ENCODE results near the gene HRH1.

- TF ChIP-seq, protein P1, sequence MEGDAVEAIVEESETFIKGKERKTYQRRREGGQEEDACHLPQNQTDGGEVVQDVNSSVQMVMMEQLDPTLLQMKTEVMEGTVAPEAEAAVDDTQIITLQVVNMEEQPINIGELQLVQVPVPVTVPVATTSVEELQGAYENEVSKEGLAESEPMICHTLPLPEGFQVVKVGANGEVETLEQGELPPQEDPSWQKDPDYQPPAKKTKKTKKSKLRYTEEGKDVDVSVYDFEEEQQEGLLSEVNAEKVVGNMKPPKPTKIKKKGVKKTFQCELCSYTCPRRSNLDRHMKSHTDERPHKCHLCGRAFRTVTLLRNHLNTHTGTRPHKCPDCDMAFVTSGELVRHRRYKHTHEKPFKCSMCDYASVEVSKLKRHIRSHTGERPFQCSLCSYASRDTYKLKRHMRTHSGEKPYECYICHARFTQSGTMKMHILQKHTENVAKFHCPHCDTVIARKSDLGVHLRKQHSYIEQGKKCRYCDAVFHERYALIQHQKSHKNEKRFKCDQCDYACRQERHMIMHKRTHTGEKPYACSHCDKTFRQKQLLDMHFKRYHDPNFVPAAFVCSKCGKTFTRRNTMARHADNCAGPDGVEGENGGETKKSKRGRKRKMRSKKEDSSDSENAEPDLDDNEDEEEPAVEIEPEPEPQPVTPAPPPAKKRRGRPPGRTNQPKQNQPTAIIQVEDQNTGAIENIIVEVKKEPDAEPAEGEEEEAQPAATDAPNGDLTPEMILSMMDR (IDR thresholded peaks at IDR 0.05) = no peak
- TF ChIP-seq EZH2 (IDR thresholded peaks at IDR 0.05) = no peak
- TF ChIP-seq EZH2phosphoT487 (IDR thresholded peaks at IDR 0.05) = no peak
Measured at GRCh38 chr3:11211531-11212298, 57.4 kb downstream of the HRH1 start.
